ENCODE measurements around the gene DHCR24.

DHCR24 gene

DNA sequence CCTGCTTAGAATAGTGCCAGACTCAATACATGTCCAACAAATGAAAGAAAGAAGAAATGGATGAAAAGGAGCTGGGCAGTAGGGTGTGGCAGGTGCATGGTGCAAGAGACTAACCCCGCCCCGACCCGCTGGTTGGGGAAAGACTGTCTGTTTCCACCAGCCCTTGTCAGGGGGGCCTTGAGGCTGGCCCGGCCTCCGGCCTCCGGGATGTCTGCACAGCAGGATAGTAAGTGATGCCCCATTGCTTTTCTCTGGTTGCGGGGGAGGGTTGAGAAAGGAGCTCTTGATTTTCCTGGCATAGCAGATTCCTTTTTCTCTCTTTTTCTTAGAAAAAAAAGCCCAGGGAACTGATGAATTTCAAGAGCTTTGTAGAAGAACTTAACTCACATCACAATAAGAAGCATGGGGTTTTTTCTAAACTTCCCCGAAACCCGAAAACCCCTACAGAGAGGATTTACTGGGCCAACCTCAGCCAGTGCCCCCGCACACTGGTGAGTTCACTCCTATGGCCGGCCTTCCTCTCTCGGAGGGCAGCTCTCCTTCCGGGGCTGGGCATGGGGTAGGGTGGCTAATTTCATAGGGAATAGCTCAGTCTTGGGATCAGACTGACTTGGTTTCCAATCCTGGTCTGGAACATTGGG, 73.4 kb downstream of the DHCR24 start:
- DNase-seq: no peak

- DNase-seq: no peak
Observed at GRCh38 chr1:54812801-54813484, 74.1 kb downstream of the DHCR24 start.

DNA sequence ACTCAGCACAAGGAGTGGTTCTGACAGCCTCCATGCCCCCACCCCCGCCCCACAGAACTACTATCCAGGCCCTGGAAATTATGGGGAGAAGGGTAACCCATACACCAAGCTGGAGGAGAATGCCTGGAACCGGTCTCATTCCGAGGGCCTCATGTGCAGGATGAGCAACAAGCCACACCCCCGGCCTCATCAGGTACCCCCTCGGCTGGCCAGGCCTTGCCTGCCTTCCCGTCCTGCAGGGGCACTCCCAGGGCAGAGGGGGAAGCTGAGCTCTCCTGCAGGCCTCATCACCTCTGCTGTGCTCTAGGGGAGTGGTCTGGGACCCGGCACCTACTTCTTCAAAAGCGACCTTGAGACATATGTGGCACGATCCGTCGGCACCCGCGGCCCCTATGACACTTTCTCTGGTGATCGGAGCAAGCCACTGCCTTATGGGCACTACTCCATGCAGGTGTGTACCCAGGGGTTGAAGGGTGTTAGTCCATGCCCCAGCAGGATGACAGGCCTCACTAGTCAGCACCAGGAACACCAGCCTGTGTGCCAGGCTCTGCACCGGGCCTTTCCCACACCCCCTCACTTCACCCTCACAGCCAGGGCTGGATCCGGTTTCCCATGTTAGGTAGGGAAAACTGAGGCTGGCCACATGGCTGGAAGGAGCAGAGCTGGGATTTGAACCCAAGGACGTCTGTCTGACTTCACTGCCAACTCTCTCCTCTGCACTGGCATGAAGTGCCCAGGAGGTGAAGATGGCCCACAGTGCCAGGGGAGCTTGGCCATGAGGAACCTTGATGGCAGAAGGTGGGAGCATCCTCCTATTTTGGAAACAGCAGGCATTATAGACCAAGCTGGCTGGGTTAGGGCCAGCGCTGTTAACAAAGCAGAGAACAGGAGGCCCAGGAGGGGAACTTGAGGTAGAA, 75.0 kb downstream of the DHCR24 start:
- DNase-seq: no peak

- no peak for DNase-seq
Observed at GRCh38 chr1:54811066-54811465, 75.9 kb downstream of the DHCR24 start.

- no peak for DNase-seq
Observed at GRCh38 chr1:54810153-54810942, 76.6 kb downstream of the DHCR24 start.

- no peak for DNase-seq
Observed at GRCh38 chr1:54809496-54810074, 77.4 kb downstream of the DHCR24 start.

DNA sequence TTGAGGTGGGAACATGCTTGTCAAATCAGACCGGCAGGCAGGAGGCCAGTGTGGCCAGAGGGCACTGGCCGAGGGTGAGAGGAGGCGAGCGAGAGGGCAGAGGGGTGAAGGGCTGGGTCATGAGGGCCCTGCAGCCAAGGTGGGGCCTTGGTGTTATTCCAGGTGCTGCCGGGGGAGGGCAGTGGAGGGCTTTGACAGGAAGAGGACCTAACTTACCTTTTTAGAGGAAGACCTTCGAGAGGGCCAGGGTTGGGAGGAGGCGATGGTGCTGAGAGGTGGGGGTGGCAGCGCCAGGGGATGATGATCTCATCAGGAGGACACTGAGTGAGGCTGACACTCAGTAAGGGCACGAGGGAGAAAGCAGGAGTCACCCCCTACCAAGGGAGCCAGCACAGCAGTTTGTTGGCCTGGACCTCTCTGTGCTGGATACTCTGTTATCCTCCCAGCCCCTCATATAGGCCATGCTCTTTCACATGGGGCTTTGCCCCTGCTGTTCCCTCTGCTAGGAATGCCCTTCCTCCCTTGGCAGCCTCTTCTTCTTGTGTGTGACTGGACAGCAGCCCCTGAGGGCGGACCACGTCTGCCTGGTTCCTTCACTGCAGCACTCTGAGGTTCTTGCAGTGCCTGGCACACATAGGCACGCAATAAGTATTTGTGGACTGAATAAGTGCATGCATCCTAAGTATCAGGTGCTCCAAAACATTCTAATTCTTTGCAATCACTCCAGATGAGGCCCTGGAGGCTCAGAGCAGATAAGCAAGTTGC, 78.4 kb downstream of the DHCR24 start:
- no peak for DNase-seq

GRCh38 chr1:54807756-54808155, 79.2 kb downstream of the DHCR24 start:
- no peak for DNase-seq

GRCh38 chr1:54806931-54807611, 79.9 kb downstream of the DHCR24 start:
- no peak for DNase-seq

DNA sequence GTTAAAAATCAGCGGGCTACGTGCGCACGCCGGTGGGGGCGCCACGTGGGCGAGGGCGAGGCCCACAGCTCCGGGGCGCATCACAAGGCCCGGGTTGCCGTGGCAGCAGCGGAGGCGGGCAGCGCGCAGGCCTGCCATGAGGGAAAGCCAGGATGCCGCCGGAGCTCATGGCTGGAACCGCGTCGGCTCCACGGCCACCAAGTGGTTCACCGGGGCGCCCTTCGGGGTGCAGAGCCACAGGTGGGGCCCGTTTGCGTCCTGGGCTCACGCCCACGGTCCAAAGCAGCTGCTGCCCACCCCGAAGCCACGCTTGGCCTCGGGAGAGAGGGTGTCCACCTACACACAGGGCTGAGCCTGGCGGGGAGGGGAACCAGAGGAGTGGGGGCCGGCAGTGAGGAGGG, 81.0 kb downstream of the DHCR24 start:
- no peak for DNase-seq

DNA sequence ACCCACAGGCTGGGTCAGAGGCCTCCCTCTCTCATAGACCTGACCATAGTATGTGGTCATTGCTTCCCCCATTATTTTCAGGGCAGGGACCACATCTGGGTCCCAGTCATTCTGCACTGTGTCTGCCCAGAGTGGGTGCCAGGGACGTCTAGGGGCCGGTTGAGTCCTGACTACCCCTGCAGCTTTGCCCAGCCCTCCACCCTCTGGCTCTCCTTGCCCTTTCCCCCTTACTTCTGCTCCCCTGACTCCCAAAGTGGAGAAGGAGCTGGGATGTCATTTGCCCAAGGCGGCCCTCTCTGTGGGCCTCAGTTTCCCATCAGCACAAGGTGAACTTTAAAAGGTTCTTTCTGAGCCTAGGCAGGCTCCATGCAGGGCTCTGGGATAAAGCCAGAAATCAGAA, 81.5 kb downstream of the DHCR24 start:
- no peak for DNase-seq

GRCh38 chr1:54804471-54805132, 82.4 kb downstream of the DHCR24 start:
- DNase-seq: no peak

GRCh38 chr1:54803761-54804470, 83.1 kb downstream of the DHCR24 start:
- DNase-seq: no peak

DNA sequence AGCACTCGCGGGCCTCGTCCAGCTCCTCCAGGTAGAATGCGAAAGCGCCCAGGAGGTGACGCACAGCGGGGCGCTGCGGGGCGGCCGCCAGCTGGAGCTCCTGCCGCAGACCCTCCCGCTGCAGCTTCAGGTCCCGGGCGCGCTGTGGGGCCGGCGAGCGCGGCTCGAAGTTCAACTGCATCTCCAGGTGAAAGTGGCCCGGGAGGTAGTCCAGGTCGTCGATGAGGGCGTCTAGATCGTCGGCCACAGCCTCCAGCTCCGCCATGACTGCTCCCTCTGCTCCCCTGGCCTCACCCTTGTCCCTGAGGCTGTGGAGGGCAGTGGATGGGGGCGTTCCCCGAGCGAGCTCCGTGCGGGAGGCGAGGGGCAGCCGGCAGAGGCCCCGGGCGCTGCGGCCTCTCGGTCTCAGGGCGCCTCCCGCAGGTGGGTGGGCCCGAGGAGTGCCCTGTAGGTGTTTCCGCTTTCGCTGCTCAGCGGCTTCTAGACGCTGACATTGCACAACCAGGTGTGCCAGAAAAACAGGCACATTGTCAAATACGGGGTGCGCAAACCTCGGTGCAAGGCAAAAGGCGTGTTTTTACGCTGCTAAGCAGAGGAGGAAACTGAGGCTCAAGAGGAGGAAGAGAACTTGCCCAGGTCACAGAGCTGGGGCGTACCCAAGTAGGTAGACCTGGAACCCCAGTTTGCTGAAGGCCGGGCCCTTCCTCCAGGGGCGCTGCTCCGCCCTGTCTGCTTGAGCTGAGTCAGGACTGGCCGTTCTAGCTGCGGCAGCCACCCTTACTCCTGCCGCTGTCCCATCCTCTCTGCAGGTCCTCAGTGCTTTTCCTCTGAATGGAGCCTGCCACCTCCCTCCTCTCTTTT, 85.9 kb downstream of the DHCR24 start, which contains the start of gene TTC22:
TTC22 (minus strand) TSS at position 425 of the 861 bp plus-strand sequence; CDS start at position 265, 160 bp downstream.
- DNase-seq: no peak

DNA sequence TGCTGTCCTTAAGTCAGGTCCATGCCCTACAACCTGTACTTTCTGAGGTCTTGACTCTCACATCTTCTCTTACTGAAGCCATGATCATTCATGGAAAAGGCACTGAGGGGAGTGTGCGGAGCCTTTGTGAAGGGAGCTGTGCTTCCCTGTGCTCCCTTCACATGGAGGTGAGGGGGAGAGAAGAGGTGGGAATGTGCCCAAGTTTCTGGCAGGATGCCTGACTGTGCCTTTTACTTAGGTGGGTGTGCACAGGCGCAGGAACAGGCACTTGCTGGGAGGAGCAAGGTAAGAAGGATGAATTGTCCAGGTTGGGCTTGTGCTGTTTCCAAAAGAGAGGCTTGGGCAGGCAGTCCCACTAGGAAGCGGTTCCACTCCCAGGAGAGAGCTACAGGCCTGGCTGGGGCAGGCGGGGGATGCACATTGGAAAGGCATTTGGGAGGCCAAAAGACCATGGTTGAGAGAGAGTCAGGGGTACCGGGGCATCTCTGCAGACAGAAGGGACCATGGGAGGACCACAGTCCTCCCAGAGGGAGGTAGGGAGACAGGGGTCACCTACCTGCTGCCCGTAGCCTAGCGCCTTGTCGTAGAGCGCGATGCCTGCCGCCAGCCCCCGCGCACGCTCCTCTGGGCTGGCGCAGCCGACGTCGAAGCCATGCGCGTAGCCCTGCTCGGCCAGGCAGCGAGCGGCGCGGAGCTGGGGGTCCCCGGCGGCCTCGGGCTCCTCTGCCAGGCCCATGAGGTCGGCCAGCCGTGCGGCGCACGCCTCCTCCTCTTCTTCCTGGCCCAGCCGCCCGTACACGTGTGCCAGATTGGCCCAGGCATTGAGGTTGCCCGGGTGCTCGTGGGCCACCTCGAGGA, 86.7 kb downstream of the DHCR24 start:
- no peak for DNase-seq
